A204.1 (cell line): ENCODE measurements around the gene LRRC45.
A peak's percentile ranks its signal among the peaks of the same experiment; 100 is the strongest.
"Not testable (repeated sequence)": the region's sequence is repeated elsewhere in the genome, so short reads cannot be mapped to it uniquely, and the experiment has no call there.

ENCODE experiments used
- FAIRE-seq: peaks from 2 replicates; lab custom pipeline; 2012; peaks lifted over from hg19 to GRCh38; lab: Jason Lieb, UNC

LRRC45 gene

DNA sequence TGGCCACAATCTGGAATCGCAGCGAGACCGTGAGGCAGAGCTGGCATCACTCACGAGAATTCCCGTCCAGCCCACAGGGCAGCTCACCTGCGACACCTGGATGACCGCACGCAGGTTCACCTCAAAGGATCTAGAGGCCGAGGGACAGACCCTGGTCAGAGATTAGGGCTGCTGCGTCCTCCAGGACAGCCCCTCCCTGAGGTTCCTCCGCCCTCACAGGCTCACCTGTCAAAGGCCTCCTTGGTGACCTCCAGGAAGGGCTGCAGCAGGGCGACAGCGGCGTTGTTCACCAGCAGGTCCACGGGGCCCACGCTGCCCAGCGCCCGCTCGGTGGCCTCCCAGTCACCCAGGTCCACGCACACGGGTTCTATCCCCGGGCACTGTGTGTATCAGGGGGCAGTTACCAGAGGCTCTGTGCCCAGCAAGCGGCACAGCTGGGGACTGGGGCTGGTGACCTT, 13.6 kb downstream of the LRRC45 start:
- FAIRE-seq = no peak

DNA sequence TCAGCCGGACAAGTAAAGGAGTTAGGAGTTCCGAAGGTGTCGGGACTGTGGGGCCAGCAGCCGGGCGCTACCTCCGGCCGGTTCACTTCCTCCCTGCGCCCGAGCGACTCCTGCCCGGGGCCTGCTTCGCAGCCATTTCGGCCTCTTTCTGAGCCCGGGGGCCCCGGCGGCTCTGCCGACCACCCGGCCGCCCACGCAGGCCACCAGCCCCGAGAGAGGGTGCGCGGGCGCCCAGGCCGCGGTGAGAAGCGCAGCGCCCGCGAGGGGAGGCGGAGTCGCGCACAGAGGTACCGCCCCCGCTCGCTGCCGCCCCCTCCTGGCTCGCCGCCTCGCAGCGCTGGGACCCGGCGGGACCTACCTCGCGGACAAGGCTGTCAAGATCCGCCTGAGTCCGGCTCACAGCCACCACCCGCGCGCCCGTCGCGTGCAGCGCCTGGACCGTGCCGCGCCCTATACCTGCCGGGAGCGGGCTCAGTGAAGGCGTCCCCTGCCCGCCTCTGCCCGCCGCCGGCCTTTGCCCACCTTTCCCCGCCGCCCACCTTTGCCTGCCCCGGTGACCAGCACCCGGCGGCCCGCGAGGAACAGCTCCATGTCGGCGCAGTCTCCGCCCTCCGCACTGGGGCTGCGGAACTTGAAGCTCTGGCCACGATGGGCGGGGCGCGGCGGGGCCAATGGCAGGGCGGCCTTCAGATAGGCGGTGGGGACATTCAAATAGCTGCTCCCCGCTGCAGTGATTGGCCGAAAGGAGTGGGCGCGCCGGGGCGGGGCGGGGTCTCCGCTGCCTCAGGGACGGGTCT, 14.2 kb downstream of the LRRC45 start, which contains the start of gene DCXR:
Gene DCXR (minus strand): TSS at position 606 of the 797 bp plus-strand sequence. CDS start 15 bp downstream, at position 591.
- peak; percentile 92 for FAIRE-seq

DNA sequence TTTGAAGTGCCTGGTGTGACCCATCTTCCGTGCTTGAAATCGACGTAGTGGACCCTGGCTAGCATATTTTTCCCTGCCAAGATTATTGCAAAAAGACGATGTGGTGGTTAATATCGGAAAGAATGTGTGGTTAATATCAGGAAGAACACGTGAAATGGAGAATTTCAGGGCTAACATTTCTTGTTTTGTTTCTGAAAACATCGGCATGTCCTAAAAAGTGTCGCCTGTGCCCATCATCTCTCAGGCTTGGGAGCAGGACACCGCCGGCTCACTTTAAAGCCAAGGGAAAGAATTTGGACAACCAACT, 14.7 kb downstream of the LRRC45 start:
- FAIRE-seq = no peak

DNA sequence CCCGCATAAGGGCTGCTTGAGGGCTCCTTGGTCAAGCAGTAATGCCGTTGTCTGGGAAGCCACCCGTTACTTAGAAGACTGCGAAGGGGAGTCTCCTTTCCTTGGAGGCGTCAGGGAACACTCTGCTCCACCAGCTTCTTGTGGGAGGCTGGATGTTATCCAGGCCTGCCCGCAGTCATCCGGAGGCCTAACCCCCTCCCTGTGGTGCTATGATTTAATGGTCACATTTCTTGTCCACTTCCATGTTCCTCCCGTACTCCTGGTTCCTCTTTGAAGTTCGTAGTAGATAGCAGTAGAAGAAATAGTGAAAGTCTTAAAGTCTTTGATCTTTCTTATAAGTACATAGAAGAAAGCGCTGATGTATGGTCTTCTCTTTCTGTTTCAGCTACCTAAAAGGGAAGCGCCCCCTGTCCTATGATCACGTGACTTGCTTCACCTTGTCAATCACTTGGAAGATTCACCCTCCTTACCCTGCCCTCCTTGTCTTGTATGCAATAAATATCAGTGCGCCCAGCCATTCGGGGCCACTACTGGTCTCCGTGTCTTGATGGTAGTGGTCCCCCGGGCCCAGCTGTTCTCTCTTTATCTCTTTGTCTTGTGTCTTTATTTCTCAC, 15.8 kb downstream of the LRRC45 start:
- not testable (repeated sequence) for FAIRE-seq

DNA sequence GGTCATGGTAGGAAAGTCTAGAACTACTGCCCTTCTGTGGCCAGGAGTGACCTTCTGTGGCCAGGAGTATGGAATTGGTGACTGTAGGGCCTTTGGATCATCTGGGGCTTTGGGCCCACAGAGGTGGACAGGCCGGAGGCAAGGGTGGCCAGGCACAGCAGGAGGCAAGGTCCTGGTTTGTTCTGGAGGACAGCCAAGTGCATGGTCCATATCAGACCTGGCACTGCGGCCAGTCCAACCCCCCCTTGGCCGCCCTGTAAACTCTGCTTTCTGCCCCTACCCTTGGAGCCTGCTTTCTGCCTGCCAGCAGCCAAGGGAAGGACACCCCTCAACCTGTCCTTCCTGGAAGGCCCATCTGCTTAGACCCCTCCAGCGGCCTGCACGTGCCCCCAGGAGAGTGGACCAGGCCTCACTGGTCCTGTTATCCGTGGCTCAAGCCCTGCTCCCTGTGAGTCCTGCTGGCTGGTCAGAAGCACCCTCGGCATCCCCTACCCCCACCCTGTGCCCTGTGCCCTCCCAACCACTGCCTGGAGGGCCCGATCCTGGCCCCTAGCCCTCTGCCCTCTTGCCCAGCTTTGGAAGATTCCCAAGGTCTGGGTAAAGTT, 16.7 kb downstream of the LRRC45 start:
- no peak for FAIRE-seq

DNA sequence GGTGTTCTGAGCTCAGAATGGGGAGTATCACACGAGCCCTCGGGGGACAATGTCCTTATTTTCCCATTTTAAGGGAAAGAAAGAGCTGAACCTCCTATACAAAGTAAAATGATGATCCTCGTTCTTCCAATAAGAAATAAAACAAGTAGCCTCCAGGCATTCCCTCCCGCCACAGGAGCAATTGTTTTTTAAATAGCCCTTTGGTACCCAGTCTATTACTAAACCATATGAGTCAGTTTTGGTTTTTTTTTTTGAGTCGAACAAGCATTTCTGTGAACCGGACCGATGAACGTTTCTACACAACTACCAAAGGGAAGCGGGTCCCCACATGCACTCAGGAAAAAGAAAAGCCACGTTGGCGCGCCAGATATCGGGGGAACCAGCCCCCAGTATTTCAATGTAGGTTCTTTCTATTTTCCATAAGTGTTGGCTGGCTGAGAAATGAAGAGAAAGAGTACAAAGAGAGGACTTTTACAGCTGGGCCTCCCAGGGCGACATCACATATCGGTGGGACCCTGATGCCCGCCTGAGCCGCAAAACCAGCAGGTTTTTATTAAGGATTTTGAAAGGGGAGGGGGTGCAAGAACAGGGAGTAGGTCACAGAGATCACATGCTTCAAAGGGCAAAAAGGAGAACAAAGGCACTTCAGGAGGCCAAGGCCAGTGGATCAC, 18.2 kb downstream of the LRRC45 start:
- FAIRE-seq = no peak

DNA sequence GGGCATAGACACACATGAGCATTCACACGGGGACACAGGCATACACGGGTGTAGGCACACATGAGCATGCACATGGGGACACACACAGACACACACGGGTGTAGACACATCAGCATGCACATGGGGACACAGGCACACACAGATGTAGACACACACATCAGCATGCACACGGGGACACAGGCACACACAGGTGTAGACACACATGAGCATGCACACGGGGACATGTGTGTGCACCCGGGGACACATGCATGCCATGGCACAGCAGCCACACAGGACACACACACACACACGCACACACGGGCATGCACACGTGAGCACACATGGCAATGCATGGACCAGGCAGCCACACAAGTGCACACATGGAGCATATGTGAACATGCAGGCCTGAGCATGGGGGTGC, 19.5 kb downstream of the LRRC45 start:
- FAIRE-seq = no peak

DNA sequence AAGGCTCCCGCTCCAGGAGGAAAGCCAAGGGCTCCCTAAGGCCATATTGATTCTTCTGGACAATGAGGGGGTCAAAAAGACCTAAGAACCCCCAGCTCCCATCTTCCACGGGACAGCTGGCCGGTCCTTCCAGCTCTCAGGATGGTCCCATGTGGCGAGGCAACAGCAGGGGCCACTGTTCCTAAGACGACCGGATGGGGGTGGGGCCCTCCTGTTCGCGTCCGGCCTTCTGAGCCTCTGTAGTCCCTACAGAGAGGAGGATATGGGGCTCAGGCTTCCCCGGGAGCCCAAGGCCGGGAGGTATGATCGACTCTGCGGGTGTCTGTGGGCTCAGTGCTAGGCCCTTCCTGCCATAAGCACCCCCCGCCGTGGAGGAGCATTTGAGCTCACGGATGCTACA, 20.4 kb downstream of the LRRC45 start:
- FAIRE-seq = no peak

DNA sequence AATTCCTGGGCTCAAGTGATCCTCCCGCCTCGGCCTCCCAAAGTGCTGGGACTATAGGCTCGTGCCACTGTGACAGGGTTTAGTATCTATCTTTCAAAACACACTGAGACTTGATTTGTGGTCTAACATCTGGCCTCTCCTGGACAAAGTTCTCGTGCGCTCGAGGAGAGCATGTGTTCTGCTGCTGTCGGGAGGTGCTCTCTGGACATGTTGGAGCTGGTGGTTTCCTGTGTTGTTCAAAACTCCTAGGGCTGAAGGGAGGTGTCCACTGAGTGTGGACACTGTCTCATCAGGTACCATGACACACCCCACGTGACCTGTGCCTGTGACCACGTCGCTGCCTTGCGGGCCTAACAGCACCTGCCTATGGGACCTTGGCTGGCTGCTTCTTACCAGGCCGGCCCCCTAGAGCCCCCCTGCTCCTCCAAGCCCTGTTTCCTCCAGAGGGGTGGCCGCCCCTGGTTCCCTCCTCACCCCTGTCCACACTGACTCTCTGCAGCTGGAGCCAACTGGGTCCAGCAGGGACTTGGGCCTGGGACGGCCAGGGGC, 22.9 kb downstream of the LRRC45 start:
- FAIRE-seq = no peak

DNA sequence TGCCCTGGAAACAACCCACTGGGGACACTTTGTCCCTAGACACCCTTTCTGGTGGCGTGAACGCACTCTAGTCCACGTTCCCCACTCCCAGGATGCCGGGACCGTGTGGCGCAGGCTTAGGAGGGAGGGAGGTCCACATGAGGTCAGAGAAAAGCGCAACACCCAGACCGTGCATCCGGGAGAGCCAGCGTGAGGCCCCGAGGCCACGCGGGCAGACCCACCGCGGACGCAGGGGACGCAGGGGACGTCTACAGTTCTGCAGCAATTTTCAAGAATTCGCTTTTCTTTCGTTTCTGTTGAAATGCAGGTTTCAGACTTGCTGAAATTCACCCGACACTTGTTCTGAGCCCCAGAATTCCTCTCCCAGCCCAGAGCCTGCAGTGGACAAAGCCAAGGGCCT, 23.8 kb downstream of the LRRC45 start:
- FAIRE-seq = no peak

DNA sequence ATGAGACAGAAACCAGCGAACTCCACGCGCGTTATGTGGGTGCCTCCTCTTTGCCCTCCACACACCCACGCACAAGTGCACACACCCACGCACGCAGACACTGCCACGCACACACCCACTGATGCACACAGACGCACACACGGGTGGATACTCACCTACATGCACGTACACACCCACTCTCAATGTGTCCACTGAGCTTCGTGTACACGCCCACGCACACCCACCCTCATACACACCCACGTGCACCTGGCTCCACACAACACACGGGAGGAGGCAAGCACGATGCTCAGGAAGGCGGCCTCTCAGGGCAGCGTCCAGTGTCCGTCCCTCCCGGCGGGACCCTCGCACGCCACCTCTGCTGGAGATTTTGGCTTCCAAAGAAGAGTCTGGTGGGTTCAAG, 24.3 kb downstream of the LRRC45 start:
- FAIRE-seq = no peak

DNA sequence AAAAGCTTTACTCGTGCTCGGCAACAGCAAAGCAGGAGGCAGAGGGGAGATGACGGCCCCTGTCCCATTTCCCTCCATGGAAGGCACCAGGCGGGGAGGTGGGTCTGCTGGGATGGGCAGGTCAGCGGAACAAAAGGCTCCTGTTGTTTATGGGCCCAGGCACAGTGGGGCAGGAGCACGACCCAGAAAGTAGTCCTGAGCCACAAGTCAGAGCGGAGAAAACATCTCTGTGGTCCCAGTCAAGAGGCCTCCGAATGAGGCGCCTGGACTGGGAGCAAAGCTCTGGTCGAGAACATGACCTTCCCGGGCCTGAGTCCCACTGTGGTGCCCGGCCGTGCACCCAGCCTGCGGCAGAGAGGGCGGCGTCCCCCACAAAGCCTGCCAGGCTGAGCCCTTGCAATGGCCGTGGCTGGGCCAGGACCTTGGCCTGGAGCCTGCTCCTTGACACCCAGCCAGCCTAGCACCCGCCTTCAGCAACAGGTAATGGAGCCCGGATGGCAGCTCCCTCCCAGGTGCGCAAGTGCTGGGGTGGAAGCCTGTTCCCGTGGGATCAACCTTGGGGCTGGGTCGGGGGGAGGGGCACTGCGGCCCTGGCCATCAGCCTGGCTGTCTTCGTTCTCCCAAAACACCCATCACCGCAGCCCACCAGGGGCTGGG, 24.9 kb downstream of the LRRC45 start:
- FAIRE-seq = no peak

DNA sequence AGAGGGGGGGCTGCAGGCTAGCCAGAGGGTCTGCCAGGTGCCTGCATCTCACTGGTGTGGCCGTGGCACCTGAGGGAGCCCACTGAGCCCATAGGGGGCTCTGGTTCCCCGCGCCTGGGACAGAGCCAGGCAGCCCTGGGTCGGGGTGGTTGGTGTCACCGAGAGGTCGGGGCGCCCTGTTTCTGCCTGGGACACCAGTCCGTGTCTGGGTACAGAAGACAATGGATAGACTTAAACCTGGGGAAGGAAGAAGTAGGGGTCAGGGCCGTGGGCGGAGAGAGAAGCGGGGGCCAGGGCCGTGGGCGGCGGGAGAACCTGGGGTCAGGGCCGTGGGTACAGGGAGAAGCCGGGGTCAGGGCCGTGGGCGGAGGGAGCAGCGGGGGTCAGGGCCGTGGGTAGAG, 25.5 kb downstream of the LRRC45 start:
- no peak for FAIRE-seq

DNA sequence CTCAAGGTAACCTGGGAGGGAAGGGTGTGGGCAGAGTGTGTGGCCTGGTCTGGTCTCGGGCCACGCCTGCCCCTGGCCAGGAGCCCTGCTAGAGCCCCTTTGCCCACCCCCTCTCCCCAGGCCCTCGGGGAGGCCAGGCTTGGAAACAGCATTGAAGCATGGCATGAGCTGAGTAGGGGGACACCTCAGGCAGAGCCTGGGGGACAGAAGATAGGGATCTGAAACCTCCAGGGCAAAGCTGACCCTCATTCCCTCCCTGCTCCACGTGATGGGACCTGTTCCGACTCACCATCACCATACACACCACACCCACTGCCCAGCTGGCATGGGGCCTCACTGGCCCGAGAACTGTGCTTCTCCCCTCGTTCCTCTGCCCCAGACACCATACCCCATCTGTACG, 26.0 kb downstream of the LRRC45 start:
- no peak for FAIRE-seq

DNA sequence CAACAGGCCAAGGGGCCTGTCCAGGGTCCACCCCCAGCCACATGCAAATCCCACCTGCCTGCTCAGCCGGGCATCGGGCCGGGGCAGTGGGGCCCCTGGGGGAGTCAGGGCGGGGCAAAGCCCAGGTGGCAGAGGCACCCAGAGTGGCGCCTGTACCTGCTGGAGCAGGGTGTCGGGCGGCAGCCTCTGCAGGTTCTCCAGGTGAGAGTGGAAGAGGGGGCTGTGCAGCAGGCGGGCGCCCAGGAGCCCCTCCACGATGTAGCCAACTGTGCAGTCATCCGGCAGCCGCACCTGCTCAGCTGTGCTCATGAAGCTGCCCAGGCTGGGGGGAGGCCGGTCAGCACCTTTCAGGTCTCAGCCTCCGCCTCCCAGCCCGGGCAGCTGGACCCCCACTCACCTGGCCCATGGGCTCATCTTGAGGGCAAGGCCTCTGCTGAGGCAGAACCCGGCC, 26.4 kb downstream of the LRRC45 start:
- FAIRE-seq = no peak

DNA sequence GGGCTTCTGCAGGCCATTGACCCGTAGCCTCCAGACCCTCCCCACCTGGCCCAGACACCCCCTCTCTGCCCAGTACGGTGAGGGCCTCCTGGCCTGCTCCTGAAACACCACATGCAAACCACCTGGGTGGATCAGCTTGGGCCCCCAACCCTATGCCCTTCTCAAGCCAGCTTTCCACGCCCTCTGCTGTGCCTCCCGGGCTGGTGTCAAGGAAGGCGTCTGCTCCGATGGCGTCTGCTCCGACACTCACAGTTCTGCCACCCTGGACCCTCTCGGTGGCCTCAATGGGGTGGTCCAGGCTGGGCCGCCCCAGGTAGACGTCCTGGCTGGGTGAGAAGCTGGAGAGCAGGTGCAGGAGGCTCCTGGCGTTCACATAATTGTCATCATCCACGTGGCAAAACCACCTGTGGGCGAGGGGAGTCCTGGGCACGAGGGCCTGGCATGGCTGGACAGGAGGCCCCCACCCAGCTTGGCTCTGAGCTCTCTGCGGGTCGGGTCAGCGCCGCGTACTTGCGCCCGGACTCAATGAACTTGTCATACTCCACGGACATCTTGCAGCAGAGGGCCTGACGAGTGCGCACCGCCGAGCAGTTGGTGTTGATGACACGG, 27.2 kb downstream of the LRRC45 start:
- no peak for FAIRE-seq

DNA sequence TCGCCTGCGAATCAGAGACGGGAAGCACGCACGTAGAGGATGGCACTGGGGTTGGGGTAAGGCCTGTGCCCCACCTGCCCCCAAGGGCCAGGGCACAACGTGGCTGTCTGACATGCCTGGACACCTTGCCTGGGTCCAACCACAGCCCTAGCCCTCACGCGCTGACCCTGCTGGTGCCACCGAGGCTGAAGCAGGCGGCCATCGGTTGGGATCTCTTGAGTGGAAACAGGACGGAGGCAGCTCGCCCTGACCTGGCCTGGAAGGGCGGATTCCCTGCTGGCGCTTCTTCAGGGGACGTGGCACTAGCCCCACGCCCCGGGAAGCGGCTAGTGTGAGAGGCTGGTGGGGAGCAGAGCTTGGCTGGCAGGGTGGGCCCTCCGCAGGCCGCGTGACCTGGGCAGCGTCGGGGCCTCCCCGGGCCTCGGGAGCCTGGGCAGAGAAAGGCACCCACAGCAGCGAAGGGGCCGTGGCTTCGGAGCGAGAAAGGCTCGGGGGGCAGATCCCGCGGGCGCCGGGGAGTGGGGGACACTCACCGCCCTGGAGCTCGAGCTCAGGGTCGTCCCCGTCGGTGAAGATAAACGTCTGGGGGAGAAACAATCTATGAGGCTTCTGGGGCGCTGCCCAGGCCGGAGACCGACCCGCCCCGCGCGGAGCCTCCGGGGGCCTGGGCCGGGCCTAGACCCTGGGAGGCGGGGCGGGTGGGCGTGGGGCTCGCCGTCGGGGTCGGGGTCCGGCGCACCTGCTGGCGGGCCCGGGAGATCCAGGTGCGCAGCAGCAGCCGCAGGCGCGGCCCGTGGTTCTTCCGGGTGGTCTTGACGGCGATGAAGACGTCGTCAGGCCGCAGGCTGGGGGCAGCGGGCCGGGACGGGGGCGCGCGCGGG, 27.9 kb downstream of the LRRC45 start:
- no peak for FAIRE-seq

DNA sequence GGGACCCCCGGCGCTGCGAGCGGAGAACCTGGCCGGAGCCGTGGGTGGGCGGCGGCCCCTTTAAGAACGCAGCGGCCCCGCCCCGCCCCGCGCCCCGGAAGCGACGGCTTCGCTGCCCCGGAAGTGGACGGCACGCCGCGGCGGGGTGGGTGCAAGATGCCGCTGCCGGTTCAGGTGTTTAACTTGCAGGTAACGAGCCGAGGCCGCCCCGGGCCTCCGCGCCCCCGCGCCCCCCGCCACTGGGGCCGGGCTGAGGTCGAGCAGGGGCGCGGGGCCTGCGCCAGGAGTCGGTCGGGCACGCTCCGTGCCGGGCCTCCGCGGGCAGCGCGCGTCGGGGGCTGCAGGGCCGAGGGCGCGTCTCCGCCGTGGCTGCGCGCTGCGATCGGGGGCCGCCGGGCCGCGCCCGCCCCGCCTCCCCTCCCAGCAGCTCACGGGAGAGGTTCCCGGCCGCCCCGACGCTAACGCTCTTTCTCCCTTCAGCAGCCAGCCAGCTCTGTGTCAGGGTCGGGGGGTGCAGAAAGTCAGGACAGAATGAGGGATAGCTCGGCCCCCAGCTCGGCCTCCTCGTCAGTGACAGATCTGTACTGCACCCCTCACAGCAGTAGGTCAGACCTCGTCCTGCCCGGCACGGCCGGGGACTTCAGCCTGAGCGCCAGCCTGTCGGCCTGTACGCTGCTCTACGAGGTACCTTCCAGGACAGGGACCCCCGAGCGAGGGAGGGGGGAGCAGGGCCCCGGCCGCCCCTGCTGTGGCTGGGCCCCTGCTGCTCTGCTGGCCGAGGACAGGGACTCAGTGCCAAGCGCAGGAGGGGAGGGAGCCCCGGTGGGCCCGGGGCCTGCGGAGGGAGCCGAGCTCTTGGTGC, 28.9 kb downstream of the LRRC45 start, which contains the start of the genes GPS1 and RFNG:
Gene GPS1 (plus strand): TSS at position 123 of the 862 bp plus-strand sequence. CDS start 34 bp downstream, at position 157.
Gene RFNG (minus strand): TSS at position 36 of the 862 bp plus-strand sequence. CDS start 45 bp downstream, outside the sequence.
- no peak for FAIRE-seq

DNA sequence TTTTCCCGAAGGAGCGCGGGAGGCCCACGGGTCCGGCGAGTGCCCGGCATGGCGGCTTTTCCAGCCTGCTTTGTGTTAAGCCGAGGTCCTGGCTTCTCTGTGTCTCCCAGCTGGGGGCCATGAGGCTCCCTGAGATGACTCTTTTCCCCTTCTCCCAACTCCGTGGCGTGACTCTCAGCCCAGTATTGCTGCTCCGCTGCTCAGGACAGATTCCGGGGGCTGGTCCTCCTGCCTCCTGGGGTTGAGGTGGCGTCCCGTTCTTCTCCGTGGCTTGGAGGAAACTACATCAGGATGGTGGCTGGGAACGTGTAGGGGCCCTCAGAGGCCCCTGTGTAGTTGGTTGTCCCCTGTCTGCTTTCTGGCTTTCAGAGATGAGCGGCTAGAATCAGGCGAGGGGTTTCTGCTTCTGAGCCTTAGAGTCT, 29.5 kb downstream of the LRRC45 start:
- no peak for FAIRE-seq
